Non-pigmented ciliary epithelial cell (primary cell): ENCODE data around the gene SMIM11.
"Not testable (repeated sequence)": the region's sequence is repeated elsewhere in the genome, so short reads cannot be mapped to it uniquely, and the experiment has no call there.

Source experiments
- DNase-seq: peaks from one replicate; pipeline ENCODE4 v3.0.0-alpha.2; 2010; ENCODE audit warnings: low read depth

The SMIM11 gene

DNA sequence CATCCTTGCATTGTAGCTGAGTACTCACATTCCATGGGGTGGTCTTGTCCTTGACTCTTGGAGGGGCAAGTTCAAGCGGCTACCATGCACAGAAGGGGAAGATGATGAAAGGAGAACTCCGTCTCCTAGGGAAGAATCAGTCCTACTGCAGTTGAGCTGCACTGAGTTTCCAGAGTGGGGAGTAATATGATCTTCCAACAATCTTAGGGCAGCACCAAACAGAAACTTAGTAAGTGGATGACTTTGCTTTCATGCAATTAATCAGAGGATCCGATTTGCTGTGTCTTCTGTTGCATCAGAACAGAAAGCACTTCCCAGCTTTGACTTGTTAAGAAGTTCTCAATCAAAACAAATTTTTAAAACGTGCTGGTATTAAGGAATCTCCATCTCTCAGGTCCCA, 48.5 kb downstream of the SMIM11 start, which contains the start of gene SMIM34:
SMIM34 (minus strand) TSS at position 147 of the 400 bp plus-strand sequence; CDS start at position 35, 112 bp downstream.
- not testable (repeated sequence) for DNase-seq

GRCh38 chr21:34427339-34427738, 52.0 kb downstream of the SMIM11 start:
- not testable (repeated sequence) for DNase-seq

DNA sequence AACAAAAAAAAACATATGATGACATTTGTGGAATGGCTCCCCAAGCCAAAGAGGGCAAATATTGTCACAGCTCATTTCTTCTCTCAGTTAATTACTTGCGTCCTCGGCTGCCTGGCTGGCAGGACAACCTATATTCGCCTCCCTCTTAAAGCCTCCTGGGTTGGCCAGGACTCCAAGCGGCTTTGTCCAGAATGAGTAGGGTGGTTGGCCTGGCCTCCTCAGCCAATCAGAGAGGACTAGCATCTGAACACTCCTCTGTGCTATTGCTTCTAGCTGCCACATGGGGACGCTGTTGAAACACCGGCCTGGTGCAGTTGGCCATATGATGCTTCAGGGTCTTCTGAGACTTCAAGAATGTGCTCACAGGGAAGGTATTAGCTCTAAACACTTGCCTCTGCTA, 53.1 kb downstream of the SMIM11 start:
- DNase-seq: not testable (repeated sequence)

DNA sequence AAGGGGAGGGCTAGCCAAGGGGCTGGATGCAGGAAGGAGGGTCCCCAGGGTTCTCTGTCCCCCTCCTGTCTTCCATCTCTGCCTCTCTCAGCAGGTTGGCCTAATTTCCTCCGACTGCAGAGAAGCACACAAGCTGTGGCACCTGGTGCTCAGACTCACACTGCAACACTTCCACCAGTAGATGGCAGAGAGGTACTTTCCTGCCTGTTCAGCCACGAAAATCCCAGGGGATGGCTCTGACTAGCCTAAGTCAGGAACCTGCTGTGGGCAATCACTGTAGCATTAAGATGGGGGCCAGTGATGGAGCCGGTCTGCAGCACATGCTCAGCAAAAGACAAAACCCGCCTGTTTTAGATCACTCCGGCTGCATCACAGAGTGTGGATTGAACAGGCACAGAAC, 54.4 kb downstream of the SMIM11 start:
- not testable (repeated sequence) for DNase-seq
